Measurements from ENCODE around the gene DNAJC22. TPM values are rescaled to one million over a fixed set of nuclear protein-coding genes. Genes with fewer than 3 reads are reported as not detected.

The DNAJC22 gene
- total RNA-seq, 2 experiments from 2014 or later = 0.14 TPM; not detected in 1

DNA sequence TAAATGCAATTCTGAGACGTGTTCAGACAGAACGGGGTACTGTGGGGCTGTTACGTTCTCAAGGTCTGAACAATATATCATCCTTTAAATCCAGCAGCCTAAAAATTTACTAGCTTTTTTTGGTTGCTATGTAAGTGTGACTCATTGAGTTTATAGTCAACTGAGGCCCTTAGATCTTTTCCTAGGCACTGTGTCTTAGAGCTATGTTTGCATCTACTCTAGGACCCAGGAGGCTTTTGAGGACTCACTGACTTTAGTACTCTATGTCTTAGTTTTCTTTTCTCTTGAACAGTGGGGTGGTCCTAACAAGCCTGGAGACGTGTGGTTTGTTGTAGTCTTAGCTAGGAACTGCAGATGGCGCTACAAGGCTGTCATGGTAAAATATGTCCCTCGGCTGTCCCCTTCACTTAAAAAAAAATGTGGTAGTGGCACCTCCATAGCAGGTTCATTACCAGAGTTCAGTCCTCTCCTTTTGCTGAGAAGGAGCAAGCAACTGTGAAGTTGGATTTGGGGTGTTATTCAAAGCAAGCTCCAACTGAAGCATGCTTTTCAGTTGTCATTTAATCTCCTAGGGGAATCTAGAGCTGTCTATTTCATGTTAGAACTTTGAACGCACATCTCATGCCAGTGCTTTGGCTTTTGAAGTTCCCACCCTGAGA, 11.9 kb downstream of the DNAJC22 start:
- TF ChIP-seq, protein P1, sequence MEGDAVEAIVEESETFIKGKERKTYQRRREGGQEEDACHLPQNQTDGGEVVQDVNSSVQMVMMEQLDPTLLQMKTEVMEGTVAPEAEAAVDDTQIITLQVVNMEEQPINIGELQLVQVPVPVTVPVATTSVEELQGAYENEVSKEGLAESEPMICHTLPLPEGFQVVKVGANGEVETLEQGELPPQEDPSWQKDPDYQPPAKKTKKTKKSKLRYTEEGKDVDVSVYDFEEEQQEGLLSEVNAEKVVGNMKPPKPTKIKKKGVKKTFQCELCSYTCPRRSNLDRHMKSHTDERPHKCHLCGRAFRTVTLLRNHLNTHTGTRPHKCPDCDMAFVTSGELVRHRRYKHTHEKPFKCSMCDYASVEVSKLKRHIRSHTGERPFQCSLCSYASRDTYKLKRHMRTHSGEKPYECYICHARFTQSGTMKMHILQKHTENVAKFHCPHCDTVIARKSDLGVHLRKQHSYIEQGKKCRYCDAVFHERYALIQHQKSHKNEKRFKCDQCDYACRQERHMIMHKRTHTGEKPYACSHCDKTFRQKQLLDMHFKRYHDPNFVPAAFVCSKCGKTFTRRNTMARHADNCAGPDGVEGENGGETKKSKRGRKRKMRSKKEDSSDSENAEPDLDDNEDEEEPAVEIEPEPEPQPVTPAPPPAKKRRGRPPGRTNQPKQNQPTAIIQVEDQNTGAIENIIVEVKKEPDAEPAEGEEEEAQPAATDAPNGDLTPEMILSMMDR (IDR thresholded peaks at IDR 0.05) = peak; percentile 90
- no peaks in the 10 kb centered on the region for H3K36me3 Mint-ChIP-seq (ENCODE audit: low read depth)
- no peak overlapping the region for H3K27ac Mint-ChIP-seq
- H3K4me3 Mint-ChIP-seq = no peak overlapping the region
- peaks cover 2% of the 10 kb centered on the region for H3K4me1 Mint-ChIP-seq (ENCODE audit: low read depth)
- DNase-seq (peak; percentile 80), ATAC-seq (peak; percentile 98)
- intact Hi-C loops (cut with micrococcal nuclease) = loop anchor here (1.0 kb wide), 1 partner anchor 156 kb away; no protein-coding TSS in a partner anchor
- H3K9me3 Mint-ChIP-seq = no peaks in the 10 kb centered on the region
- H3K27me3 Mint-ChIP-seq = peaks cover 12% of the 10 kb centered on the region
- ChIA-PET POLR2A (interaction anchor here (1.2 to 1.3 kb wide), 2 partner anchors 8 to 215 kb away, joined by 3 to 4 read pairs; partner anchors contain the start of gene SPATS2), CTCF (interaction anchor here (0.6 to 8.9 kb wide), 88 partner anchors 9 to 419 kb away, joined by 3 to 366 read pairs (median 5); partner anchors contain the start of genes C1QL4, DNAJC22, MCRS1 and PRPF40B)

DNA sequence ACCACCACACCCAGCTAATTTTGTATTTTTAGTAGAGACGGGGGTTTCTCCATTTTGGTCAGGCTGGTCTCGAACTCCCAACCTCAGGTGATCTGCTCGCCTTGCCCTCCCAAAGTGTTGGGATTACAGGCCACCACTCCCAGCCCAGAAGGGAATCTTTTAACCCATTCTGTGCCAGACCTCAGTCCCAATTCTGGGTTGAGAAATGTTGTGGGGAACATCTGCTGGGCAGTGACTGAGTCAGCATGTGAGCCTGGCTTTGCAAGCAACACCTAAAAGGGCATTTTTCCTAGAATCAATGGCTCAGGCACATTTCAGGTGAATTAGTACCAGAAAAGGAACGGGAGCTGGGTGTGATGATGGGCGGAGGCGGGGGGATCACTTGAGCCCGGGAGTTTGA, 13.0 kb downstream of the DNAJC22 start:
- H3K4me3 Mint-ChIP-seq = no peak overlapping the region
- ChIA-PET POLR2A (interaction anchor here (1.0 kb wide), 1 partner anchor 11 kb away, joined by 3 read pairs; no protein-coding TSS in a partner anchor), CTCF (interaction anchor here (0.8 to 8.9 kb wide), 27 partner anchors 8 to 253 kb away, joined by 3 to 366 read pairs (median 15); partner anchors contain the start of genes DNAJC22, PRPH, SPATS2 and TROAP)
- peaks cover 2% of the 10 kb centered on the region for H3K4me1 Mint-ChIP-seq (ENCODE audit: low read depth)
- no peaks in the 10 kb centered on the region for H3K9me3 Mint-ChIP-seq
- no peak for ATAC-seq
- TF ChIP-seq, protein P1 (IDR thresholded peaks at IDR 0.05) = no peak
- H3K36me3 Mint-ChIP-seq (ENCODE audit: low read depth) = no peaks in the 10 kb centered on the region
- H3K27me3 Mint-ChIP-seq = peaks cover 12% of the 10 kb centered on the region
- DNase-seq = no peak
- no peak overlapping the region for H3K27ac Mint-ChIP-seq
- intact Hi-C loops (cut with micrococcal nuclease) = no loop called here

DNA sequence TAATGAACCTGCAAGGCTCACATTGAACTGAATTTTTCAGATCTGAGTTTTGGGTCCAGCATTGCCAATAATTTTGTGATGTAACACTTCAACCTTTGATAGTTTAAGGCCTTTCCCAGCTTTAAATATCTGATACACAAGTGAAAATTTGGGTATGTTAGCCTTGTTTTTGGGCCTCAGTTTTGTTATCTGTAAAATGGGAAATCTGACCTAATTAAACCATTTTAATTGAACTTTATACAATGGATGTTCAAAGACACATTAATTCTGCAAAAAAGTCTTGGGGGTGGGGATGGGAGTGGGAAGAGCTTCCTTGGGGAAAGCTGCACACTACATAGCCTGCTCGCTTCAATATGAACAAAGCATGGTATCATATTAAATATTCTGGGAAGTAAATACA, 15.4 kb downstream of the DNAJC22 start:
- Mint-ChIP-seq H3K4me3 (no peak overlapping the region), H3K27ac (no peak overlapping the region), H3K27me3 (peaks cover 8% of the 10 kb centered on the region), H3K36me3 (ENCODE audit: low read depth) (no peaks in the 10 kb centered on the region), H3K4me1 (ENCODE audit: low read depth) (peaks cover 6% of the 10 kb centered on the region), H3K9me3 (no peaks in the 10 kb centered on the region)
- ChIA-PET POLR2A (no interaction called here), CTCF (interaction anchor here (0.9 to 8.9 kb wide), 7 partner anchors 12 to 274 kb away, joined by 3 to 366 read pairs (median 10); partner anchors contain the start of genes DNAJC22 and PRPH)
- DNase-seq = no peak
- intact Hi-C loops (cut with micrococcal nuclease) = no loop called here
- TF ChIP-seq, protein P1 (IDR thresholded peaks at IDR 0.05) = no peak
- ATAC-seq = no peak

DNA sequence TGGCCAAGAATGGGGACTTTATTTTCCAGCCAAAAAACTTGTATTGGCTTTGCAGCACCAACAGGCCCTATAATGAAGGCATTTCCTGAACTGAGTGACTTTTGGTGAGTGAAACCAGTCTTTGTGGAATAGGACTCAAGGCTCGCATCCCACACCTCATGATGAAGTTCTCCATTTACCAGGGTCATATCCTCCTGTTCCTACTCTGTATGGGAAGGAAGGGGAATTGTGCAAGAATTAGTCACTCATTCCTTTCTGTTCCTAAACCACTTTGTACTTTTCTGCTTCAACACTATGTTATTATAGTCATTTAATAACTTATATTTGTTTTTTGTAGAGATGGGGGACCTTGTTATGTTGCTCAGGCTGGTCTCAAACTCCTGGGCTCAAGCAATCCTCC, 18.3 kb downstream of the DNAJC22 start:
- intact Hi-C loops (cut with micrococcal nuclease) = no loop called here
- Mint-ChIP-seq H3K4me1 (ENCODE audit: low read depth) (peaks cover 24% of the 10 kb centered on the region), H3K9me3 (no peaks in the 10 kb centered on the region), H3K36me3 (ENCODE audit: low read depth) (no peaks in the 10 kb centered on the region), H3K27me3 (peaks cover 2% of the 10 kb centered on the region), H3K27ac (no peak overlapping the region), H3K4me3 (no peak overlapping the region)
- TF ChIP-seq, protein P1 (IDR thresholded peaks at IDR 0.05) = no peak
- DNase-seq = no peak
- no peak for ATAC-seq
- POLR2A ChIA-PET = interaction anchor here (1.3 to 2.1 kb wide), 2 partner anchors 146 to 149 kb away, joined by 3 to 7 read pairs; no protein-coding TSS in a partner anchor
- CTCF ChIA-PET = interaction anchor here (3.4 to 8.2 kb wide), 4 partner anchors 7 to 150 kb away, joined by 20 to 71 read pairs (median 58); partner anchors contain the start of gene DNAJC22

DNA sequence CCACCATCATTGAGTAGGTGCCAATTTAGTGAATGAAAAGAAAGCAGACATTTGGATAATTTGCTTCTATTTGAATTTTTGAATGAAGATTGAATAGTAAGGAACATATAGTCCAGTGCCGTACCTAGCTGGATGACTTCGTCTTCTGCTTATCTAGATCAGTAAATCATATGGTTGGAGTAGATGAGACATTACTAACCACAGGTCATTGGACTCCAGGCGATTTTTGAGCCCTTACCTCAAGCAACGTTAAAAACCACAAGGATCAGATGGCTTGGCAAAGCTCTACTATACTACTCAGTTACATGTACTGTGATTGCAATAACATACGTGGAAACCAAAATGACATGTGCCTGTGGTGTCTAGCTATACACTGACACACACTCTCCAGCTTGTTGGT, 18.9 kb downstream of the DNAJC22 start:
- Mint-ChIP-seq H3K4me1 (ENCODE audit: low read depth) (peaks cover 27% of the 10 kb centered on the region), H3K27ac (no peak overlapping the region)

More for the DNA sequence above, 18.9 kb downstream of the DNAJC22 start:
- Mint-ChIP-seq H3K36me3 (ENCODE audit: low read depth) (no peaks in the 10 kb centered on the region), H3K4me3 (peak overlapping the region; percentile 74), H3K9me3 (no peaks in the 10 kb centered on the region), H3K27me3 (peaks cover 2% of the 10 kb centered on the region)
- ATAC-seq (no peak), DNase-seq (no peak)
- ChIA-PET POLR2A (interaction anchor here (0.6 to 2.5 kb wide), 8 partner anchors 19 to 258 kb away, joined by 3 to 16 read pairs (median 6); partner anchors contain the start of genes DNAJC22, PRPF40B and TUBA1B), CTCF (interaction anchor here (1.1 to 8.2 kb wide), 9 partner anchors 8 to 277 kb away, joined by 3 to 71 read pairs (median 7); partner anchors contain the start of gene DNAJC22)
- TF ChIP-seq, protein P1 (IDR thresholded peaks at IDR 0.05) = no peak
- intact Hi-C loops (cut with micrococcal nuclease) = no loop called here

Measured in activated CD8-positive, alpha-beta T cell treated with anti-CD3 and anti-CD28 coated beads for 36 hours (primary cell).